ENCODE measurements around the gene CYSTM1. TPM values are rescaled to one million over a fixed set of nuclear protein-coding genes. Genes with fewer than 3 reads are reported as not detected.

CYSTM1 gene
- total and polyA plus RNA-seq, 8 donors: 28.4 to 90.4 (median 35.1) TPM

DNA sequence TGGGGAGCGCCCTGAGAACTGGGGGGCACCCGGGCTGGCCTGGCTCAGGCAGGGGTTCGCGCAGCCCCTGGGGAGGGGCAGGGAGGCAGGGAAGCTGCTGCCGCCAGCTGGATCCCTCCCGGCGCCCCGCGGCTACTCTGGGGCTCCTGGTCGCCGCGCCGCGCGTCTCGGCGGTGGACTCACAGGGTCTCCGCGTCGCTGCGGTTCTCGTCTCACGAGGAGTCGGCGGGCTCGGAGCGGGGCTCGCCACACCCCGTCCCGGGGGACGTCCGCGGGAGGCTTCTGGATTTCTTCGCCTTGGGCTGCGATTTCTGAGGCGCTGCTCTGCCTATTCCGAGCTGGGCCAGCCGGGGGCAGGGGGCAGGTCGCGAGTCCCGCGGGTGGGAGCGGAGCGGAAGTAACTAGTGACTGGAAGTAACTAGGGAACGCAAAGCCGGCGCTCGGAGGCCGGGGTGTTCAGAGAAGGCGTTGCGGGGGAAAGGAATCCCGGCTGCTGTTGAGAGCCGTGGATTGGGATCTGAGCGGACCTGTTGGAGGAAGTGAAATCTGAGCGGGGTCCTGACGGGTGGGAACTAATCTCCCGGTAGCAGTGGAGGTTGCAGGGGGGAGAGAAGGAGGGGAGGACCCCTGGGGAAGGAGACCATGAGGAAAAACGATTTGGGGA lies 511 bp downstream of the CYSTM1 start:
- intact Hi-C loops (cut with DNase I): no loop called here
- TF ChIP-seq, protein P1, sequence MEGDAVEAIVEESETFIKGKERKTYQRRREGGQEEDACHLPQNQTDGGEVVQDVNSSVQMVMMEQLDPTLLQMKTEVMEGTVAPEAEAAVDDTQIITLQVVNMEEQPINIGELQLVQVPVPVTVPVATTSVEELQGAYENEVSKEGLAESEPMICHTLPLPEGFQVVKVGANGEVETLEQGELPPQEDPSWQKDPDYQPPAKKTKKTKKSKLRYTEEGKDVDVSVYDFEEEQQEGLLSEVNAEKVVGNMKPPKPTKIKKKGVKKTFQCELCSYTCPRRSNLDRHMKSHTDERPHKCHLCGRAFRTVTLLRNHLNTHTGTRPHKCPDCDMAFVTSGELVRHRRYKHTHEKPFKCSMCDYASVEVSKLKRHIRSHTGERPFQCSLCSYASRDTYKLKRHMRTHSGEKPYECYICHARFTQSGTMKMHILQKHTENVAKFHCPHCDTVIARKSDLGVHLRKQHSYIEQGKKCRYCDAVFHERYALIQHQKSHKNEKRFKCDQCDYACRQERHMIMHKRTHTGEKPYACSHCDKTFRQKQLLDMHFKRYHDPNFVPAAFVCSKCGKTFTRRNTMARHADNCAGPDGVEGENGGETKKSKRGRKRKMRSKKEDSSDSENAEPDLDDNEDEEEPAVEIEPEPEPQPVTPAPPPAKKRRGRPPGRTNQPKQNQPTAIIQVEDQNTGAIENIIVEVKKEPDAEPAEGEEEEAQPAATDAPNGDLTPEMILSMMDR (IDR thresholded peaks at IDR 0.05): peak in 1 of 2 donors; percentile 18
- ATAC-seq (peak; percentile 69), DNase-seq (peak; percentile 68 to 95 (median 84))
- Histone ChIP-seq H3K27me3 (no peaks in the 10 kb centered on the region), H3K4me3 (peak overlapping the region; percentile 68 to 90), H3K9me3 (no peaks in the 10 kb centered on the region), H3K27ac (peak overlapping the region; percentile 98), H3K36me3 (no peaks in the 10 kb centered on the region), H3K4me1 (peaks cover 19 to 47% of the 10 kb centered on the region in 2 donors)

DNA sequence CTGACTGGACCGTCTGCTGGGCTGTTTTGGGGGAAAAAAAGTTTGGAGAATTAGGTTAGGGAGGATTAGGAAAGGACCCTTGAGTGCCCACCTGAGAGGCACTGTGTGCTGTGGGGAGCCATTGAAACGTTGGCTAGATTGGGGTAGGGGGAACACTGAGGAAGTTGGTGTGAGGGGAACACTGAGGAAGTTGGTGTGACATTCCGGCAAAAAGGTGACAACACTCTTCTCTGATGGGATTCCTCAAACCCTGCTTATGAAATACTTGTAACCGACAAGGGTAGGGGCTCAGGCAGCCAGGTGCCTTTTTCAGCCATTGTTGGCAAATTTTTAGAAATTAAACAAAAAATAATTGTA lies 1.0 kb downstream of the CYSTM1 start:
- no peak for DNase-seq
- intact Hi-C loops (cut with DNase I): no loop called here
- TF ChIP-seq, protein P1 (IDR thresholded peaks at IDR 0.05): no peak

DNA sequence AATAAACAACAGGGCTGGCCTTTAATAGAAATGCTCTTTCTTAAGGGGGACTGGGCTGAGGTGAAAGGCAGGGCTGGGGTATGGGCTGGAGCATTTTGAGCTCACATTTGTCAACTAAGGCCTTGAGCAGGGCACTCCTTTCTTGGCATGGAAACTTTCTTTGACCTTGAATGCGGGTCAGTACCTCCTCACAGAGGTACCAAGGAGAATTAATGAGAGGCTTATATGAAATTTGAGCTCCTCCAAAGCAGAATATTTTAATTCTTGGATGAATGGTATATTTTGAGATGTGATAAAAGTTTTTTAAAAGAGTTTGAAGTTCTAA lies 3.1 kb downstream of the CYSTM1 start:
- Histone ChIP-seq H3K27me3 (no peaks in the 10 kb centered on the region), H3K9me3 (no peaks in the 10 kb centered on the region), H3K4me3 (no peak overlapping the region), H3K4me1 (peaks cover 30 to 73% of the 10 kb centered on the region in 2 donors), H3K27ac (peak overlapping the region; percentile 54 to 77), H3K36me3 (no peaks in the 10 kb centered on the region)
- ATAC-seq (no peak), DNase-seq (no peak)
- intact Hi-C loops (cut with DNase I): no loop called here
- TF ChIP-seq, protein P1 (IDR thresholded peaks at IDR 0.05): no peak

More for the DNA sequence above, 1.0 kb downstream of the CYSTM1 start:
- Histone ChIP-seq H3K27ac (peak overlapping the region; percentile 98), H3K27me3 (no peaks in the 10 kb centered on the region), H3K36me3 (no peaks in the 10 kb centered on the region), H3K4me1 (peaks cover 19 to 52% of the 10 kb centered on the region in 2 donors), H3K4me3 (peak overlapping the region; percentile 68 to 90), H3K9me3 (no peaks in the 10 kb centered on the region)
- no peak for ATAC-seq

DNA sequence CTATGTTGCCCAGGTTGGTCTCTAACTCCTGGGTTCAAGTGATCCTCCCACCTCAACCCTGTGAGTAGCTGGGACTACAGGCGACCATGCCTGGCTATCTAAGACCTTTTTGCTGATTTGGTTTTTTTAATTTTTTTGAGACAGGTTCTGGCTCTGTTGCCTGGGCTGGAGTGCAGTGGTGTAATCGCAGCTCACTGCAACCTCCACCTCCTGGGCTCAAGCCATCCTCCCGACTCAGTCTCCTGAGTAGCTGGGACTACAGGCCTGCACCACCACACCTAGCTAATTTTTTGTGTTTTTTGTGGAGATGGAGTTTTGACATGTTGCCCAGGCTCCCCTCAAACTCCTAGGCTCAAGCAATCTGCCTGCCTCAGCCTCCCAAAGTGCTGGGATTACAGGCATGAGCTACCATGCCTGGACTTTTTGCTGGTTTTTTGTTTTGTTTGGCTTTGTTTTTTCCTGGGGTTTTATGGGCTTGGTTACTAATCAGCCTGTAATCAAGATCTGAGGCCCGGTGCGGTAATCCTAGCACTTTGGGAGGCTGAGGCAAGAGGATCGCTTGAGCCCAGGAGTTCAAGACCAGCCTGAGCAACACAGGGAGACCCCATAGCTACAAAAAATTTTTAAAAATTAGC lies 3.6 kb downstream of the CYSTM1 start:
- DNase-seq (no peak), ATAC-seq (no peak)
- peak overlapping the region; percentile 54 to 77 for H3K27ac ChIP-seq
- peaks cover 33 to 78% of the 10 kb centered on the region in 2 donors for H3K4me1 ChIP-seq
- TF ChIP-seq, protein P1 (IDR thresholded peaks at IDR 0.05): no peak
- H3K9me3 ChIP-seq: no peaks in the 10 kb centered on the region
- no peak overlapping the region for H3K4me3 ChIP-seq
- intact Hi-C loops (cut with DNase I): no loop called here
- H3K27me3 ChIP-seq: no peaks in the 10 kb centered on the region
- no peaks in the 10 kb centered on the region for H3K36me3 ChIP-seq

DNA sequence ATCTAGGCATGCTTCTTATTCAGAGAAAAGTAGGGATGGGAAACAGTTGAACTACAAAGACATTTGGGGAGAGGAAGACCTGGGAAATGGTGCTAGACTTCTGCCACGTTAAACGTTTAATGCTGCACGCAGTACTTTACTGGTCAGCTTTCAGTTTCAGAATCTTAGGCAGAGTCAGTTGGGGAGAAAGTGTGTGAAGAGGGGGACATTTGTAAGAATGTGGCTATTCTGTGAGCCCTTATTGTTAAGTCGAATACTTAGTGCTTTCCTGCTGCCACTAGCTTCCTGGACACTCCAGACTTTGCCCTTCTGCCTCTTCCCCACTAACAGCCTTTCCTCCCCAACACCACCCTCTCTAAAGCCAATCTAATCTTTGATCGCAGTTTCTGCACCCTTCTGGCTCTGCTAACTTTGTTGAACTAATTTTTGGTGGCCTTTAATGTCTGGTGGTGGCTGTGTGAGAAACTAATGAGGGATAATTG lies 6.1 kb downstream of the CYSTM1 start:
- ATAC-seq (no peak), DNase-seq (no peak)
- intact Hi-C loops (cut with DNase I): no loop called here
- Histone ChIP-seq H3K9me3 (no peaks in the 10 kb centered on the region), H3K4me1 (peaks cover 30 to 71% of the 10 kb centered on the region in 2 donors), H3K4me3 (no peak overlapping the region), H3K27me3 (no peaks in the 10 kb centered on the region), H3K27ac (peak overlapping the region in 1 of 2 donors; percentile 4), H3K36me3 (no peaks in the 10 kb centered on the region)
- TF ChIP-seq, protein P1 (IDR thresholded peaks at IDR 0.05): no peak

Measured in left lung (tissue), 10 donors.